HepG2 (cell line): ENCODE data around the gene ADGRL3. TPM values are rescaled to one million over a fixed set of nuclear protein-coding genes. Genes with fewer than 3 reads are reported as not detected.

ENCODE experiments used
- ATAC-seq: fragments of 200-7000 bp; cut with Tn5 transposase; 3 replicates; pipeline ENCODE4 v1.9.1; 2020; ENCODE audit warnings: mild to moderate bottlenecking, moderate library complexity
- BruUV-seq: library from RNA; stranded (reverse); fragments of 400-500 nt; replicated peaks from 2 replicates; lab custom pipeline; 2021; lab: Mats Ljungman, UMichigan
- CTCF ChIA-PET: fragments of 300-600 bp; formaldehyde crosslinking; extraction: SDS; loops from one replicate; lab custom pipeline; 2021; ENCODE audit warnings: low total read pairs, inconsistent platforms, low intra/inter-chr PET ratio; lab: Yijun Ruan, JAX
- POLR2A ChIA-PET: fragments of 350-600 bp; sonication (Branson Sonifier 250); formaldehyde crosslinking; loops from one replicate; lab custom pipeline; 2020; ENCODE audit warnings: antibody characterized with exemption, inconsistent platforms; lab: Yijun Ruan, JAX
- DNase-seq: peaks from one replicate; pipeline ENCODE4 v3.0.0-alpha.2; 2015; ENCODE audit warnings: low spot score
- FAIRE-seq: peaks from 3 replicates; lab custom pipeline; 2011; peaks lifted over from hg19 to GRCh38; lab: Jason Lieb, UNC
- H2AFZ ChIP-seq: one replicate; pipeline ENCODE4 v1.6.1; 2011; ENCODE audit warnings: low read length, inconsistent platforms
- H3K27ac ChIP-seq: fragments of 300-600 bp; 3 replicates; pipeline ENCODE4 v1.8.0; 2011; ENCODE audit warnings: mixed run types, mild to moderate bottlenecking, mixed read lengths, low read length, inconsistent platforms; ENCODE audit not compliant: insufficient read depth; ENCODE audit errors: extremely low read length
- H3K27me3 ChIP-seq, 2 experiments: fragments of 200-600 bp in 1 of 2; 2 replicates in 1 of 2; 3 replicates in 1 of 2; pipeline versions ENCODE4 v1.6.0 to v1.8.0; 2011; ENCODE audit warnings: low read length in 2 of 2, mild to moderate bottlenecking in 2 of 2, moderate library complexity in 2 of 2, inconsistent platforms in 1 of 2; ENCODE audit not compliant: insufficient read depth in 2 of 2, control insufficient read depth in 1 of 2
- H3K36me3 ChIP-seq, 2 experiments: fragments of 200-600 bp in 1 of 2; replicated peaks in 1 of 2; 2 replicates in 1 of 2; 3 replicates in 1 of 2; pipeline versions ENCODE4 v1.5.1 to v1.8.0; 2011; ENCODE audit warnings: low read length in 2 of 2, inconsistent platforms in 1 of 2; ENCODE audit not compliant: insufficient read depth in 2 of 2, control insufficient read depth in 1 of 2
- H3K4me1 ChIP-seq: 2 replicates; pipeline ENCODE4 v1.5.1; 2012; ENCODE audit warnings: low read length, inconsistent platforms; ENCODE audit not compliant: insufficient read depth
- H3K4me2 ChIP-seq: 2 replicates; pipeline ENCODE4 v1.6.0; 2011; ENCODE audit warnings: low read depth, low read length, inconsistent platforms
- H3K4me3 ChIP-seq, 3 experiments: fragments of 200-600 bp in 1 of 3; sonication (generic), shearing (Covaris generic) in 1 of 3; replicated peaks in 1 of 3; 2 replicates each; pipeline ENCODE4 v1.5.1; 2011 to 2016; ENCODE audit warnings: low read length in 3 of 3, inconsistent platforms in 2 of 3, low read depth in 2 of 3, mild to moderate bottlenecking in 2 of 3, control low read depth in 1 of 3, mixed read lengths in 1 of 3; ENCODE audit not compliant: insufficient read depth in 1 of 3
- H3K79me2 ChIP-seq: one replicate; pipeline ENCODE4 v1.6.1; 2011; ENCODE audit warnings: low read length, inconsistent platforms; ENCODE audit not compliant: insufficient read depth
- H3K9ac ChIP-seq: 2 replicates; pipeline ENCODE4 v1.6.0; 2011; ENCODE audit warnings: mild to moderate bottlenecking, low read depth, low read length, inconsistent platforms; ENCODE audit not compliant: insufficient read depth
- H3K9me3 ChIP-seq: 2 replicates; pipeline ENCODE4 v1.5.1; 2012; ENCODE audit warnings: mild to moderate bottlenecking, low read length
- H4K20me1 ChIP-seq: 2 replicates; pipeline ENCODE4 v1.6.0; 2011; ENCODE audit warnings: inconsistent platforms, mild to moderate bottlenecking, low read length, moderate library complexity; ENCODE audit not compliant: insufficient read depth
- CHCHD3 ChIP-seq: sonication (generic); formaldehyde crosslinking; IDR thresholded peaks from 2 replicates; pipeline ENCODE4 v1.8.0; 2022; ENCODE audit warnings: mild to moderate bottlenecking, missing genetic modification reagents, moderate library complexity
- ERF ChIP-seq: IDR thresholded peaks from 2 replicates; pipeline ENCODE4 v1.6.1; 2018; ENCODE audit warnings: missing biosample characterization, missing genetic modification reagents
- FOSL1 ChIP-seq: sonication (generic); formaldehyde crosslinking; IDR thresholded peaks from 2 replicates; pipeline ENCODE4 v1.9.0; 2021; ENCODE audit warnings: missing genetic modification reagents, borderline replicate concordance
- GATAD1 ChIP-seq: IDR thresholded peaks from 2 replicates; pipeline ENCODE4 v1.6.1; 2016; ENCODE audit warnings: missing genetic modification reagents, missing compliant biosample characterization
- GLI4 ChIP-seq: sonication (generic); formaldehyde crosslinking; IDR thresholded peaks from 2 replicates; pipeline ENCODE4 v1.5.1; 2020; ENCODE audit warnings: missing genetic modification reagents, mild to moderate bottlenecking, moderate library complexity, borderline replicate concordance
- NR2F1 ChIP-seq, 2 experiments: fragments of 450-650 bp in 1 of 2; formaldehyde crosslinking in 1 of 2; IDR thresholded peaks; 2 replicates each; pipeline versions ENCODE4 v1.5.0 to v1.6.1; 2016 to 2020; ENCODE audit warnings: mild to moderate bottlenecking in 1 of 2, missing compliant biosample characterization in 1 of 2, missing genetic modification reagents in 1 of 2, moderate library complexity in 1 of 2
- NR2F2 ChIP-seq: IDR thresholded peaks from 2 replicates; pipeline ENCODE4 v1.6.1; 2012; ENCODE audit warnings: low read depth, inconsistent platforms, borderline replicate concordance
- PAWR ChIP-seq: sonication (generic); formaldehyde crosslinking; IDR thresholded peaks from 2 replicates; pipeline ENCODE4 v1.4.0; 2020; ENCODE audit warnings: missing genetic modification reagents, mild to moderate bottlenecking, borderline replicate concordance
- ZBTB7A ChIP-seq: sonication (generic); formaldehyde crosslinking; IDR thresholded peaks from 2 replicates; pipeline ENCODE4 v1.8.0; 2022; ENCODE audit warnings: mild to moderate bottlenecking, missing genetic modification reagents
- ZFAT ChIP-seq: sonication (generic); formaldehyde crosslinking; conservative IDR thresholded peaks from 2 replicates; pipeline ENCODE4 v1.8.1; 2023; ENCODE audit warnings: missing genetic modification reagents, inconsistent platforms
- WGBS: methylation state at CpG from one replicate; pipeline ENCODE4 v1.1.6; 2017; ENCODE audit warnings: low lambda C conversion rate; 5-methylcytosine and 5-hydroxymethylcytosine counted together
- in situ Hi-C: cut with HindIII; loops from 2 replicates; pipeline ENCODE4 v1.10.0; 2017; ENCODE audit warnings: low pct_unique_long_range_greater_than_20kb; ENCODE audit not compliant: extremely low pct_ligation_motif_present
- intact Hi-C: fragments of 100-400 bp; cut with micrococcal nuclease; formaldehyde crosslinking; loops from one replicate; pipeline ENCODE4 v1.10.0; 2022; ENCODE audit not compliant: unreplicated experiment
- polyA plus RNA-seq, 8 experiments: library from polyadenylated mRNA; depleted of rRNA in 3 of 8; stranded (reverse) in 7 of 8; unstranded in 1 of 8; fragments of >200 nt; fragmentation: Illumina TruSeq in 4 of 8; extraction: Trizol in 4 of 8; gene quantifications; 2 replicates each; pipeline versions ENCODE4 v1.2.1 to v1.2.3, GENCODE V29; 2011 to 2016; ENCODE audit warnings: low read depth in 4 of 8, missing spikeins in 1 of 8, mixed read lengths in 1 of 8; ENCODE audit not compliant: insufficient read depth in 1 of 8
- total RNA-seq, 5 experiments: library from RNA; depleted of rRNA; stranded (reverse); fragments of >200 nt; fragmentation: Illumina TruSeq; extraction: Trizol; gene quantifications; 2 replicates each; pipeline ENCODE4 v1.2.3, GENCODE V29; 2016; ENCODE audit warnings: low read depth in 1 of 5
- TF ChIP-seq, protein P1 (sequence below): sonication (generic); formaldehyde crosslinking; IDR thresholded peaks from 2 replicates; pipeline ENCODE4 v1.8.1; 2023; ENCODE audit warnings: mild to moderate bottlenecking, missing genetic modification reagents, borderline replicate concordance
- TF ChIP-seq, protein P2 (sequence below): IDR thresholded peaks from 2 replicates; pipeline ENCODE4 v1.6.1; 2016; ENCODE audit warnings: missing biosample characterization, missing genetic modification reagents, low read depth

The ADGRL3 gene
- total and polyA plus RNA-seq, 2 of the 13 experiments (the other 11 are each of a cell fraction or from before 2014, with no cell fraction given): 0.04 to 0.05 TPM

DNA sequence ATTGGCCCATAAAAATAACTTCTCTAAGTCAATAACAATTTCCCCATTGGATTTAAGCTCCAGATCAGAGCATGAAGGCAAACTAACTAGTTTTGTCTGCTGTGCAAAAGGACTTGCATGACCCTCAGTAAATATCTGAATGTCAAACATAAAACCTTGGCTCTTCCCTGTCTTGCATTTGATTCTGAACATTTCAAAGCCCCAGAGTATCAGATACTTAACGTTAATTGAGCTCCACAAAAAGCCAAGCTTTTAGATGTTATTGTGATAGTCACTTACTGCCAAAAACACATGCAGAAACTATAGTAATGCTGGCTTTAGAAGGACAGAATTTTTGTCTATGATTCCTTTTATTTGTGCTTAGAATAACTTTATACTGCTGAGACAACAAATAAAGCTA lies 664.2 kb downstream of the ADGRL3 start:
- POLR2A ChIA-PET: no interaction called here
- no peak for FAIRE-seq
- no peak overlapping the region for H3K4me2 ChIP-seq

More for the DNA sequence above, 664.2 kb downstream of the ADGRL3 start:
- Histone ChIP-seq H3K79me2 (no peaks in the 10 kb centered on the region), H3K27ac (no peak overlapping the region), H3K9me3 (no peaks in the 10 kb centered on the region), H3K4me1 (no peaks in the 10 kb centered on the region)
- intact Hi-C loops: no loop called here
- no peak for DNase-seq
- CTCF ChIA-PET: no interaction called here
- TF ChIP-seq GATAD1 (CRISPR knock-in tag): no peak
- TF ChIP-seq PAWR (CRISPR knock-in tag): no peak
- TF ChIP-seq ERF (CRISPR knock-in tag): no peak
- TF ChIP-seq GLI4 (CRISPR knock-in tag): no peak
- TF ChIP-seq, protein P1, sequence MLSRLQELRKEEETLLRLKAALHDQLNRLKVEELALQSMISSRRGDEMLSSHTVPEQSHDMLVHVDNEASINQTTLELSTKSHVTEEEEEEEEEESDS (CRISPR knock-in tag): no peak
- no peak for TF ChIP-seq FOSL1 (CRISPR knock-in tag)
- TF ChIP-seq ZFAT (CRISPR knock-in tag): no peak
- no peak for TF ChIP-seq ZBTB7A (CRISPR knock-in tag)
- TF ChIP-seq, protein P2, sequence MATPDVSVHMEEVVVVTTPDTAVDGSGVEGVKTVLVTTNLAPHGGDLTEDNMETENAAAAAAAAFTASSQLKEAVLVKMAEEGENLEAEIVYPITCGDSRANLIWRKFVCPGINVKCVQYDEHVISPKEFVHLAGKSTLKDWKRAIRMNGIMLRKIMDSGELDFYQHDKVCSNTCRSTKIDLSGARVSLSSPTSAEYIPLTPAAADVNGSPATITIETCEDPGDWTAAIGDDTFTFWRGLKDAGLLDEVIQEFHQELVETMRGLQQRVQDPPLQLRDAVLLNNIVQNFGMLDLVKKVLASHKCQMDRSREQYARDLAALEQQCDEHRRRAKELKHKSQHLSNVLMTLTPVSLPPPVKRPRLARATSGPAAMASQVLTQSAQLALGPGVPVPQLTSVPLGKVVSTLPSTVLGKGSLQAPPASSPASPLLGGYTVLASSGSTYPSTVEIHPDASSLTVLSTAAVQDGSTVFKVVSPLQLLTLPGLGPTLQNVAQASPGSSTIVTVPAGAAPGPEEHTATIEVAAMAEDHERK (CRISPR knock-in tag): no peak
- TF ChIP-seq CHCHD3 (CRISPR knock-in tag): no peak
- no peak for TF ChIP-seq NR2F2
- TF ChIP-seq NR2F1 (CRISPR knock-in tag; IDR thresholded peaks at IDR 0.05): no peak
- TF ChIP-seq, all 625 proteins: peak for 0
- BruUV-seq: no TSS peak
- WGBS: 0% methylated on average over 1 of the region's 1 CpG
- no peak overlapping the region for H2AFZ ChIP-seq
- H4K20me1 ChIP-seq: no peaks in the 10 kb centered on the region
- H3K9ac ChIP-seq: no peak overlapping the region
- H3K36me3 ChIP-seq: no peaks in the 10 kb centered on the region
- no peak for ATAC-seq
- in situ Hi-C loops: no loop called here
- H3K4me3 ChIP-seq: no peak overlapping the region
- no peaks in the 10 kb centered on the region; a peak in 2 of 5 replicates for H3K27me3 ChIP-seq
